ENCODE measurements around the gene NR2C2. TPM values are rescaled to one million over a fixed set of nuclear protein-coding genes. Genes with fewer than 3 reads are reported as not detected.
"Not testable (repeated sequence)": the region's sequence is repeated elsewhere in the genome, so short reads cannot be mapped to it uniquely, and the experiment has no call there.

NR2C2 gene
- total RNA-seq, 2 experiments from 2014 or later: 47.1 to 47.4 TPM

DNA sequence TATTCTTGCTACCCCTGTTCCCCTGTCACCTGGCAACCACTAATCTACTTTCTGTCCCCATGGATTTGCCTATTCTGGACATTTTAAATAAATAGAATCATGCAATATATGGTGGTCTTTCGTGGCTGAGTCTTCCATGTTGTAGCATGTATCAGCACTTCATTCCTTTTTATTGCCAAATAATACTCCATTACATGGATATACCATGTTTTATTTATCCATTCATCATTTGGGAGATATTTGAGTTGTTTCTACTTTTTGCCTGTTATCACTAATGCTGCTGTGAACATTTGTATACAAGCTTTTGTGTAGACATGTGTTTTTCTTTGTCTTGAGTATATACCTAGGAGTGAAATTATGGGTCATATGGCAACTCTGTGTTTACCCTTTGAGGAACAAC lies 50.6 kb downstream of the NR2C2 start:
- ChIA-PET CTCF (no interaction called here), POLR2A (no interaction called here)
- Mint-ChIP-seq H3K36me3 (ENCODE audit: low read depth) (peaks cover 37% of the 10 kb centered on the region), H3K27me3 (no peaks in the 10 kb centered on the region), H3K9me3 (peaks cover 7% of the 10 kb centered on the region), H3K4me1 (ENCODE audit: low read depth) (peaks cover 14% of the 10 kb centered on the region), H3K4me3 (no peak overlapping the region), H3K27ac (no peak overlapping the region)
- ATAC-seq: no peak
- TF ChIP-seq, protein P1, sequence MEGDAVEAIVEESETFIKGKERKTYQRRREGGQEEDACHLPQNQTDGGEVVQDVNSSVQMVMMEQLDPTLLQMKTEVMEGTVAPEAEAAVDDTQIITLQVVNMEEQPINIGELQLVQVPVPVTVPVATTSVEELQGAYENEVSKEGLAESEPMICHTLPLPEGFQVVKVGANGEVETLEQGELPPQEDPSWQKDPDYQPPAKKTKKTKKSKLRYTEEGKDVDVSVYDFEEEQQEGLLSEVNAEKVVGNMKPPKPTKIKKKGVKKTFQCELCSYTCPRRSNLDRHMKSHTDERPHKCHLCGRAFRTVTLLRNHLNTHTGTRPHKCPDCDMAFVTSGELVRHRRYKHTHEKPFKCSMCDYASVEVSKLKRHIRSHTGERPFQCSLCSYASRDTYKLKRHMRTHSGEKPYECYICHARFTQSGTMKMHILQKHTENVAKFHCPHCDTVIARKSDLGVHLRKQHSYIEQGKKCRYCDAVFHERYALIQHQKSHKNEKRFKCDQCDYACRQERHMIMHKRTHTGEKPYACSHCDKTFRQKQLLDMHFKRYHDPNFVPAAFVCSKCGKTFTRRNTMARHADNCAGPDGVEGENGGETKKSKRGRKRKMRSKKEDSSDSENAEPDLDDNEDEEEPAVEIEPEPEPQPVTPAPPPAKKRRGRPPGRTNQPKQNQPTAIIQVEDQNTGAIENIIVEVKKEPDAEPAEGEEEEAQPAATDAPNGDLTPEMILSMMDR (IDR thresholded peaks at IDR 0.05): no peak
- no peak for DNase-seq
- intact Hi-C loops (cut with micrococcal nuclease): no loop called here

- POLR2A ChIA-PET; H3K4me3 Mint-ChIP-seq; H3K9me3 Mint-ChIP-seq; H3K27me3 Mint-ChIP-seq; DNase-seq; CTCF ChIA-PET; intact Hi-C loops (cut with micrococcal nuclease); ATAC-seq; H3K27ac Mint-ChIP-seq: not testable (repeated sequence)
- peaks cover 14% of the 10 kb centered on the region for H3K4me1 Mint-ChIP-seq (ENCODE audit: low read depth)
- H3K36me3 Mint-ChIP-seq (ENCODE audit: low read depth): peaks cover 43% of the 10 kb centered on the region
These were observed 51.8 kb downstream of the NR2C2 start for GRCh38 chr3:14999182-14999581.

DNA sequence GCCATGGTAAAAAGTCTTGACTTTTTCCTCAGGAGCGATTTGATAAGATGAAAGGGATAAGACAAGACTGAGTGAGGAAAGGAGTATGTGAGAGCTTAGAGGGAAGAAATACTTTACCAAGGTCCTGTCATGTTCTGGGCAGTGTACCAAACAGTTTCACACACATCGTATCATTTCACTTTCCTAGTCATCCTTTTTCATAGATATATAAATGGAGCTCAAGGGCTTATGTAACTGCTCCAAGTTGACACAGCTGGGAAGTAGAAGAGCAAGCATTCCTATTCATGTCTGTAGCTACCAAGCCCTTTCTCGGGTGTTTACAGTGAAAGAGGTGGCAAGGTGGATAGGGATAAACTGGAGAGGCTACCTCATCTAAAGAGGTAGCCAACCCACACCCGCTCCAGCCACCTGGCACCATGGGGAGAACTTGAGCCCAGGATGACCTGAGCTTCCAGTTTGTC lies 60.3 kb downstream of the NR2C2 start:
- no peak overlapping the region for H3K27ac Mint-ChIP-seq
- intact Hi-C loops (cut with micrococcal nuclease): no loop called here
- no peak overlapping the region for H3K4me3 Mint-ChIP-seq
- CTCF ChIA-PET: no interaction called here
- no peak for DNase-seq
- peaks cover 29% of the 10 kb centered on the region for H3K36me3 Mint-ChIP-seq (ENCODE audit: low read depth)
- H3K4me1 Mint-ChIP-seq (ENCODE audit: low read depth): peaks cover 5% of the 10 kb centered on the region
- TF ChIP-seq, protein P1 (IDR thresholded peaks at IDR 0.05): no peak
- ATAC-seq: no peak
- no peaks in the 10 kb centered on the region for H3K9me3 Mint-ChIP-seq
- H3K27me3 Mint-ChIP-seq: no peaks in the 10 kb centered on the region
- POLR2A ChIA-PET: no interaction called here

- Mint-ChIP-seq H3K9me3 (no peaks in the 10 kb centered on the region), H3K36me3 (ENCODE audit: low read depth) (peaks cover 31% of the 10 kb centered on the region), H3K4me1 (ENCODE audit: low read depth) (peaks cover 5% of the 10 kb centered on the region), H3K27me3 (no peaks in the 10 kb centered on the region), H3K27ac (no peak overlapping the region), H3K4me3 (no peak overlapping the region)
- DNase-seq (no peak), ATAC-seq (no peak)
- ChIA-PET POLR2A (no interaction called here), CTCF (no interaction called here)
- TF ChIP-seq, protein P1 (IDR thresholded peaks at IDR 0.05): no peak
- intact Hi-C loops (cut with micrococcal nuclease): no loop called here
These were observed 61.8 kb downstream of the NR2C2 start for GRCh38 chr3:15009167-15009566.

DNA sequence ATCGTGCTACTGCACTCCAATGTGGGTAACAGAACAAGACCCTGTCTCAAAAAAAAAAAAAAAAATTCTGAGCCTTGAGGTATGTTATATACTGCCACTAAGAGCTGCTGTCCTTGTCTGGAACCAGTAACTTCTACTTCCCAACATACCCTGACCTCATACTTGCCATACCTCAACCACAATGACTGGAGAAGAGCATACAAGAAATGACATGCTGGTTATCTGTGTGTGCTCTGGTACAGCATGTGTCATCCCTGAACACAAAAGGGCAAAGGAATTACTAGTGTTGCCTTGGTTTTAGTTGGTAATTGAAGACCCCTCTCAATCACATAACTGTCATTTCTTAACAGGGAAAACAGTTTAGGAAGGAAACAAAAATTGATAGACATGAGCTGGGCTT lies 63.3 kb downstream of the NR2C2 start:
- Mint-ChIP-seq H3K36me3 (ENCODE audit: low read depth) (peaks cover 31% of the 10 kb centered on the region), H3K9me3 (no peaks in the 10 kb centered on the region), H3K27me3 (no peaks in the 10 kb centered on the region), H3K4me3 (no peak overlapping the region), H3K4me1 (ENCODE audit: low read depth) (peaks cover 5% of the 10 kb centered on the region), H3K27ac (no peak overlapping the region)
- intact Hi-C loops (cut with micrococcal nuclease): no loop called here
- TF ChIP-seq, protein P1 (IDR thresholded peaks at IDR 0.05): no peak
- ATAC-seq: peak; percentile 65
- ChIA-PET POLR2A (interaction anchor here (1.0 to 1.1 kb wide), 3 partner anchors 13 to 44 kb away, joined by 3 read pairs; no protein-coding TSS in a partner anchor), CTCF (interaction anchor here (1.0 to 1.1 kb wide), 2 partner anchors 27 to 90 kb away, joined by 3 read pairs; no protein-coding TSS in a partner anchor)
- DNase-seq: no peak

Measured in activated CD8-positive, alpha-beta T cell treated with anti-CD3 and anti-CD28 coated beads for 36 hours (primary cell).